Prostate gland (tissue), 2 donors: ENCODE results near the gene EIPR1.

Source experiments
- POLR2A ChIP-seq: fragments of 450-650 bp; IDR thresholded peaks from one replicate; pipeline ENCODE4 v1.6.1; 2016; ENCODE audit warnings: antibody characterized with exemption, mild to moderate bottlenecking
- POLR2AphosphoS5 ChIP-seq: sonication (generic); formaldehyde crosslinking; IDR thresholded peaks from one replicate; pipeline ENCODE4 v1.6.1; 2017; ENCODE audit warnings: antibody characterized with exemption
- TF ChIP-seq, protein P1 (sequence below), 4 experiments: fragments of 200-600 bp in 2 of 4; fragments of 450-650 bp in 2 of 4; sonication (generic) in 2 of 4; IDR thresholded peaks; 1 replicate in 3 of 4; 2 replicates in 1 of 4; pipeline ENCODE4 v1.5.1; 2016 to 2019; ENCODE audit warnings: antibody characterized with exemption in 4 of 4, mild to moderate bottlenecking in 2 of 4, moderate library complexity in 2 of 4

DNA sequence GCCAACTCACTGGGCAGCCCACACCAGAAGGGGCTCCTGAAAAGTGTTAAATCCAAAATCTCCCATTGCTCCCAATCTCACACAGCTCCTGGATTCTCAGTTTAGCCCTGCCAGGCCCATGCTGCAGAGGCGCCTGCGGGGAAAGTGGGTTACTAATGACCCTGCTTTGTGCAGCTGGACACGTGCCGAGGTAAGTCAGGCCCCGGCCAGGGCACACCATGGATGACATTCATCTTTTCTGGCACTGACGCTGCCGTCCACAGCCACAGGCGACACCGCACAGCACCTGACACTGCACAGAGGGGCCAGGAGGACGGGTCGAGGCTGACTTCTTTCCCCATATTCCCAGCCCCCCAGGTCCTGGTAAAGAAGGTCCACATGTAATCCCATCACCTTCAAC is 193.5 kb downstream of the EIPR1 start:
- TF ChIP-seq, protein P1, sequence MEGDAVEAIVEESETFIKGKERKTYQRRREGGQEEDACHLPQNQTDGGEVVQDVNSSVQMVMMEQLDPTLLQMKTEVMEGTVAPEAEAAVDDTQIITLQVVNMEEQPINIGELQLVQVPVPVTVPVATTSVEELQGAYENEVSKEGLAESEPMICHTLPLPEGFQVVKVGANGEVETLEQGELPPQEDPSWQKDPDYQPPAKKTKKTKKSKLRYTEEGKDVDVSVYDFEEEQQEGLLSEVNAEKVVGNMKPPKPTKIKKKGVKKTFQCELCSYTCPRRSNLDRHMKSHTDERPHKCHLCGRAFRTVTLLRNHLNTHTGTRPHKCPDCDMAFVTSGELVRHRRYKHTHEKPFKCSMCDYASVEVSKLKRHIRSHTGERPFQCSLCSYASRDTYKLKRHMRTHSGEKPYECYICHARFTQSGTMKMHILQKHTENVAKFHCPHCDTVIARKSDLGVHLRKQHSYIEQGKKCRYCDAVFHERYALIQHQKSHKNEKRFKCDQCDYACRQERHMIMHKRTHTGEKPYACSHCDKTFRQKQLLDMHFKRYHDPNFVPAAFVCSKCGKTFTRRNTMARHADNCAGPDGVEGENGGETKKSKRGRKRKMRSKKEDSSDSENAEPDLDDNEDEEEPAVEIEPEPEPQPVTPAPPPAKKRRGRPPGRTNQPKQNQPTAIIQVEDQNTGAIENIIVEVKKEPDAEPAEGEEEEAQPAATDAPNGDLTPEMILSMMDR (IDR thresholded peaks at IDR 0.05): no peak
- TF ChIP-seq POLR2A (no peak), POLR2AphosphoS5 (no peak)
